Right lobe of liver (tissue), 4 donors: ENCODE data around the gene FAM174B.

Experiments used
- CTCF ChIP-seq, 4 donors: fragments of 200-600 bp in 3 of 4; fragments of 450-650 bp in 1 of 4; IDR thresholded peaks; one replicate each; pipeline versions ENCODE4 v1.5.1 to v1.8.0; 2016 to 2022; ENCODE audit warnings: antibody characterized with exemption in 4 of 4, mild to moderate bottlenecking in 2 of 4
- POLR2A ChIP-seq: fragments of 450-650 bp; IDR thresholded peaks from one replicate; pipeline ENCODE4 v1.6.1; 2017; ENCODE audit warnings: antibody characterized with exemption, mild to moderate bottlenecking
- donor health status: DM: no; HTN: no; CAD: no.
- donor health status: DM: no; HTN: no; CAD: no.
- donor health status: DM: no; HTN: yes; CAD: no.

- TF ChIP-seq POLR2A = no peak
- no peak for TF ChIP-seq CTCF (IDR thresholded peaks at IDR 0.05)
Measured at GRCh38 chr15:92586966-92587365, 68.6 kb downstream of the FAM174B start.
